OCI-LY3 (cell line): Measurements from ENCODE around the gene HRCT1.

ENCODE experiments used
- H2AFZ ChIP-seq: fragments of 200-600, 300-600 bp; shearing (Covaris generic); 2 replicates; pipeline ENCODE4 v1.6.0; 2014; ENCODE audit warnings: antibody characterized with exemption, low read depth, low read length
- H3K27ac ChIP-seq: fragments of 200-600, 300-600 bp; sonication (generic); 2 replicates; pipeline ENCODE4 v1.5.1; 2014; ENCODE audit warnings: mild to moderate bottlenecking, low read length, moderate library complexity, mixed read lengths
- H3K27me3 ChIP-seq: fragments of 200-600, 300-600 bp; sonication (generic); 2 replicates; pipeline ENCODE4 v1.6.1; 2014; ENCODE audit warnings: low read depth, low read length, mixed read lengths
- H3K36me3 ChIP-seq: fragments of 200-600, 300-600 bp; sonication (generic); replicated peaks from 2 replicates; pipeline ENCODE3; 2014; ENCODE audit warnings: low read depth, low read length, mixed read lengths
- H3K4me1 ChIP-seq: fragments of 300-600, 200-600 bp; sonication (generic); 2 replicates; pipeline ENCODE4 v1.6.1; 2014; ENCODE audit warnings: low read length, mixed read lengths
- H3K4me2 ChIP-seq: fragments of 200-600, 300-600 bp; sonication (generic); 2 replicates; pipeline ENCODE4 v1.6.1; 2014; ENCODE audit warnings: low read length, mixed read lengths
- H3K4me3 ChIP-seq: fragments of 300-600, 200-600 bp; sonication (generic); 2 replicates; pipeline ENCODE4 v1.5.1; 2014; ENCODE audit warnings: antibody characterized with exemption, mild to moderate bottlenecking, low read length, moderate library complexity
- H3K79me2 ChIP-seq: fragments of 300-600, 200-600 bp; shearing (Covaris generic); 2 replicates; pipeline ENCODE4 v1.6.1; 2014; ENCODE audit warnings: mild to moderate bottlenecking, low read length, mixed read lengths
- H3K9ac ChIP-seq: fragments of 300-600, 200-600 bp; shearing (Covaris generic); 2 replicates; pipeline ENCODE4 v1.6.0; 2014; ENCODE audit warnings: mild to moderate bottlenecking, low read length, moderate library complexity
- H3K9me3 ChIP-seq: fragments of 200-600, 300-600 bp; shearing (Covaris generic); 2 replicates; pipeline ENCODE4 v1.6.1; 2014; ENCODE audit warnings: low read length, mixed read lengths; ENCODE audit not compliant: insufficient read depth
- H4K20me1 ChIP-seq: fragments of 200-600, 300-600 bp; sonication (generic); 2 replicates; pipeline ENCODE4 v1.6.1; 2016; ENCODE audit warnings: low read length, mixed read lengths; ENCODE audit not compliant: insufficient read depth
- EZH2phosphoT487 ChIP-seq: fragments of 200-600 bp; shearing (Covaris generic); IDR thresholded peaks from 2 replicates; pipeline ENCODE4 v1.6.1; 2018; ENCODE audit warnings: antibody characterized with exemption, mixed run types, low read depth
- TF ChIP-seq, protein P1 (sequence below): fragments of 200-600, 300-600 bp; sonication (generic); IDR thresholded peaks from 2 replicates; pipeline ENCODE4 v1.5.1; 2014; ENCODE audit warnings: antibody characterized with exemption, low read length, low read depth

Gene HRCT1

GRCh38 chr9:35940458-35941407, 34.7 kb downstream of the HRCT1 start:
- H2AFZ ChIP-seq, result no peak overlapping the region
- no peak for TF ChIP-seq EZH2phosphoT487

GRCh38 chr9:35942286-35942685, 36.3 kb downstream of the HRCT1 start:
- Histone ChIP-seq H3K27ac (no peak overlapping the region), H3K27me3 (no peaks in the 10 kb centered on the region), H4K20me1 (no peaks in the 10 kb centered on the region), H3K4me2 (no peak overlapping the region), H3K4me1 (peaks cover 3% of the 10 kb centered on the region; the same call in 1 of the 2 replicates), H3K79me2 (no peaks in the 10 kb centered on the region), H3K9me3 (no peaks in the 10 kb centered on the region), H3K4me3 (no peak overlapping the region), H2AFZ (no peak overlapping the region), H3K36me3 (no peaks in the 10 kb centered on the region), H3K9ac (no peak overlapping the region)
- TF ChIP-seq, protein P1, sequence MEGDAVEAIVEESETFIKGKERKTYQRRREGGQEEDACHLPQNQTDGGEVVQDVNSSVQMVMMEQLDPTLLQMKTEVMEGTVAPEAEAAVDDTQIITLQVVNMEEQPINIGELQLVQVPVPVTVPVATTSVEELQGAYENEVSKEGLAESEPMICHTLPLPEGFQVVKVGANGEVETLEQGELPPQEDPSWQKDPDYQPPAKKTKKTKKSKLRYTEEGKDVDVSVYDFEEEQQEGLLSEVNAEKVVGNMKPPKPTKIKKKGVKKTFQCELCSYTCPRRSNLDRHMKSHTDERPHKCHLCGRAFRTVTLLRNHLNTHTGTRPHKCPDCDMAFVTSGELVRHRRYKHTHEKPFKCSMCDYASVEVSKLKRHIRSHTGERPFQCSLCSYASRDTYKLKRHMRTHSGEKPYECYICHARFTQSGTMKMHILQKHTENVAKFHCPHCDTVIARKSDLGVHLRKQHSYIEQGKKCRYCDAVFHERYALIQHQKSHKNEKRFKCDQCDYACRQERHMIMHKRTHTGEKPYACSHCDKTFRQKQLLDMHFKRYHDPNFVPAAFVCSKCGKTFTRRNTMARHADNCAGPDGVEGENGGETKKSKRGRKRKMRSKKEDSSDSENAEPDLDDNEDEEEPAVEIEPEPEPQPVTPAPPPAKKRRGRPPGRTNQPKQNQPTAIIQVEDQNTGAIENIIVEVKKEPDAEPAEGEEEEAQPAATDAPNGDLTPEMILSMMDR, result no peak
- TF ChIP-seq EZH2phosphoT487, result no peak

More at GRCh38 chr9:35940458-35941407, 34.7 kb downstream of the HRCT1 start:
- Histone ChIP-seq H4K20me1 (no peaks in the 10 kb centered on the region), H3K27me3 (no peaks in the 10 kb centered on the region), H3K36me3 (no peaks in the 10 kb centered on the region), H3K79me2 (no peaks in the 10 kb centered on the region), H3K9me3 (no peaks in the 10 kb centered on the region), H3K4me1 (peaks cover 5% of the 10 kb centered on the region; the same call in 1 of the 2 replicates), H3K4me3 (no peak overlapping the region), H3K27ac (no peak overlapping the region), H3K4me2 (no peak overlapping the region), H3K9ac (no peak overlapping the region)

GRCh38 chr9:35944173-35944572, 38.2 kb downstream of the HRCT1 start:
- peaks cover 4% of the 10 kb centered on the region; the same call in 1 of the 2 replicates for H3K27me3 ChIP-seq

GRCh38 chr9:35944841-35945240, 38.8 kb downstream of the HRCT1 start:
- no peaks in the 10 kb centered on the region for H4K20me1 ChIP-seq
- H3K9me3 ChIP-seq, result no peaks in the 10 kb centered on the region
- H2AFZ ChIP-seq, result 0 out of 2 replicates have a peak overlapping the region, but pooled peaks have one; percentile 87
- H3K79me2 ChIP-seq, result no peaks in the 10 kb centered on the region
- H3K9ac ChIP-seq, result no peak overlapping the region
- no peaks in the 10 kb centered on the region for H3K36me3 ChIP-seq
- no peaks in the 10 kb centered on the region for H3K4me1 ChIP-seq
- H3K27ac ChIP-seq, result no peak overlapping the region
- no peak overlapping the region for H3K4me3 ChIP-seq
- H3K4me2 ChIP-seq, result no peak overlapping the region
- no peak for TF ChIP-seq EZH2phosphoT487
- TF ChIP-seq, protein P1, result no peak
- H3K27me3 ChIP-seq, result peaks cover 6% of the 10 kb centered on the region; the same call in 1 of the 2 replicates

More at GRCh38 chr9:35944173-35944572, 38.2 kb downstream of the HRCT1 start:
- TF ChIP-seq, protein P1, result no peak
- no peak for TF ChIP-seq EZH2phosphoT487
- H4K20me1 ChIP-seq, result no peaks in the 10 kb centered on the region
- H3K4me1 ChIP-seq, result no peaks in the 10 kb centered on the region
- no peak overlapping the region for H3K4me2 ChIP-seq
- H3K9ac ChIP-seq, result no peak overlapping the region
- no peaks in the 10 kb centered on the region for H3K36me3 ChIP-seq
- no peak overlapping the region for H2AFZ ChIP-seq
- H3K4me3 ChIP-seq, result no peak overlapping the region
- H3K27ac ChIP-seq, result no peak overlapping the region
- no peaks in the 10 kb centered on the region for H3K79me2 ChIP-seq
- no peaks in the 10 kb centered on the region for H3K9me3 ChIP-seq
